GM19043 (cell line): ENCODE results near the gene THBS1.

Source experiments
- ATAC-seq: cut with Tn5 transposase; IDR thresholded peaks from one replicate; pipeline ENCODE4 v1.9.1; 2021; ENCODE audit warnings: low read depth; ENCODE audit not compliant: unreplicated experiment

THBS1 gene

DNA sequence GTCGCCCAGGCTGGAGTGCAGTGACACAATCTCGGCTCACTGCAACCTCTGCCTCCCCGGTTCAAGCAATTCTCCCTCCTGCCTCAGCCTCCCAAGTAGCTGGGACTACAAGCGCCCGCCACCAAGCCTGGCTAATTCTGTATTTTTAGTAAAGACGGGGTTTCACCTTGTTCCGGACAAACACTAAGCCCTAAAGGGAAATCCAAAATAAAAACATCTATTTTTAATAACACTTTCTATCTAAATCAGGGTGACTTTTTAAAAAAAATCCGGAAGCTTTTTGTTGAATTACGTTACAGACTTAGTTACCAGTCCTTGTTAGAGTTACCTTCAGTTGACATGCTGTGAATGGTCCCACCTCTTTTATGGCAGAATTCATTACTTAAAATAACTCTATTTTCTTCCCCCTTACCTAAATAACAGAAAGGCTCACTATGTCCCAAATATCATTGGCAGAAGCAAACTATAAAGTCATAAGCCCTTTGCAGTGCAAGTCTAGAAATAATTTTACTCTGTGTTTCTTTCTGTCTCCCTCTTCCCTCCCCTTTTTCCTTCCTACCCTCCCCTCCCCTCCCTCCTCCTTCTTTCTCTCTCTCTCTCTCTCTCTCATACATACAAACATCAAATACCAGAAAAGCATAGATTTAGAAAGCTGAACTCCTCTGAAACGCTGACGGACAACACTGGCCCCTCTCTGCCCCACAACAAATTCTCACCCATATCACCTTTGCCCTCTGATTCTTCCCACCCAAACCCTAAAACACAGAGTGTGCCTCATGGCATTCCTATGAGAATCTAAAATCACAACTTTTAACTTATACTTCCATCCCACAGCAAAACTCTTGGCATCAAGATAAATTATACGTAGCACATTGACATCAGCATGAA, 18.3 kb downstream of the THBS1 start:
- no peak for ATAC-seq

DNA sequence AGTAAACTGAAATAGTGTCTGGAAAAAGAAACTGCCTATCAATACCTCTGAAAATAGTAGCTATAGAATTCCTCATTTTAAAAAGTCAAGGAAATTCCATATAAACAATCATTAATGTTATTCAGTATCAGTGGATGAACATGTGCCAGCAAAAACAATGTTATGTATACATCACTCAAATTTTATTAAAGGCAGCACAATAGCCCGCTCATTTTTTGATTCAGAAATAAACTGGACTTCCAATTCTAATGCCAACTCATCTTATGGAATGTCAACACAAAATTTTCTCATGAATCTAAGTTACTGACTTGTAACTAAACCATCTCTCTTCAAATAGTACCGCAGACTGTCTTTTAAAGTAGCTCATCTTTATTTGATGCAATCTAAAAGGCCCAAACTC, 19.0 kb downstream of the THBS1 start:
- no peak for ATAC-seq

DNA sequence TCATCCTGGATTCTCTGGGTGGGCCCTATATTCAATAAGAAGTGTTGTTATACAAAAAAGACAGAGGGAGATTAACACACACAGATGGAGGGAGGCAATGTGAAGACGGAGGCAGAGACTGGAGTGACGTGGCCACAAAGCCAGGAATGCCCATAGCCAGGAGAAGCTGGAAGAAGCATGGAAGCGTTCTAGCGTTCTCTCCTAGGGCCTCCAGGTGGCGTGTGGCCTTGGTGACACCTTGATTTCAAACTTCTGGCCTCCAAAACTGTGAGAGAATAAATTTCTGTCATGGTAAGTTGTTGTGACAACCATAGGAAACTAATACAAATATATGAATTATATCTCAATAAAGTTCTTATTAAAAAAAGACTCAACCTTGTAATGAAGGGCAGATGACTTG, 21.3 kb downstream of the THBS1 start:
- no peak for ATAC-seq

DNA sequence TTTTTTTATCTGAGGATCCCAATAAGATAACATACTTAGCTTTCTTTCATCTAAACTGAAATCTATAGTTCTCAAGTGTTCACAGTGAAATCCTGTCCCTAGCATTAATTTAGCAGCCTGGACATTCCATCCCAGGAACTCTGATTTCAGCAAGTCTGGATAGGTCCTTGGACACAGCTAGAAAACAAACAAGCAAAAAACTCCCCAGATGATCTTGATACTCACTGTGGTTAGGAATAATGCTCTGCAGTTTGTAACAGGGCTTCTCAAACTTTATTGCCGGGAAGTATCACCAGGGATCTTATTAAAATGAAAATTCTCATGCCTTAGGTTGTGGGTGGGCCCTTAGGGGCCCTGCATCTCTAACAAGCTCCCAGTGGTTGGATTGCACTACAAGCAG, 24.3 kb downstream of the THBS1 start:
- ATAC-seq, result no peak

DNA sequence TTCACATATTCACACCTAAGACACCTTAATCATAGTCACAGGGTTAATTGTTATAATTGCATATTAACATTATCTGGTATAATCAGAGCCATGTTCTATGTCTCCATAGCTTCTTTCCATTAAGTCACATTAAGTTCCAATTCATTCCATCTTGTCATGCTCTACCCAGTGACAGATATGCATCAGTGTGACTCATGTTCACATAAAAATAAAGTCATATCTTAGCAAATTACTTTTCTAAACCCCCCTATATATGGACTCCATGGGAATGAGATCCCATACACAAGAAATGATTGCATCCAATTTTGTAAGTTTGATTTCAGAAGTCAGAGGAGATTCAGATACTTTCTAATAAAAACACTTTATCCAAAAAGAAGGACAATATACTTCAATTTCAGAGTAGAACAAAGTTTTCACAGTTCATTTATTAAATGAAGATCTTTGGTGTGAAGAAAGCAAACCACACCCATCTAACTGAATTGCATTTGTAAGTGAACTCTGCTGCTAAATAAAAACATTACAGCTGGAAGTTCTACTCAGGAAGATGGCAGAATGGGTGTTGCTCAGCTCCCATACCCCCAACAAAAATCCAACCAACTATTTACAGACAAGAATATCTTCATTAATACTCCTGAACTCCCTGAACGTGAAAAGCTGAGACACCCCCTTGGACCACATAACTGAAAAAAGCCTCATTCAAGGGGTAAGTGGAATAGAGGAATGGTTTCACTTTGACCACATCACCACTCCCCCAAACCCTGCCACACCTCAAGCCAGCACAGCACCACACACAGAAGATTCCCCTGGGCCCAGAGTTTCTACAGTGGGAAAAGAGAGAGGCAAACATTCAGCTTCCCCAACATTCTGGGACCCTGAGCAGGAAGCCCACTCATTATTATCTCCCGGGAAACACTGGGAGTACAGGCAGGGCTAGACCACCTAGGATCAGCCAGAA, 27.6 kb downstream of the THBS1 start:
- no peak for ATAC-seq

DNA sequence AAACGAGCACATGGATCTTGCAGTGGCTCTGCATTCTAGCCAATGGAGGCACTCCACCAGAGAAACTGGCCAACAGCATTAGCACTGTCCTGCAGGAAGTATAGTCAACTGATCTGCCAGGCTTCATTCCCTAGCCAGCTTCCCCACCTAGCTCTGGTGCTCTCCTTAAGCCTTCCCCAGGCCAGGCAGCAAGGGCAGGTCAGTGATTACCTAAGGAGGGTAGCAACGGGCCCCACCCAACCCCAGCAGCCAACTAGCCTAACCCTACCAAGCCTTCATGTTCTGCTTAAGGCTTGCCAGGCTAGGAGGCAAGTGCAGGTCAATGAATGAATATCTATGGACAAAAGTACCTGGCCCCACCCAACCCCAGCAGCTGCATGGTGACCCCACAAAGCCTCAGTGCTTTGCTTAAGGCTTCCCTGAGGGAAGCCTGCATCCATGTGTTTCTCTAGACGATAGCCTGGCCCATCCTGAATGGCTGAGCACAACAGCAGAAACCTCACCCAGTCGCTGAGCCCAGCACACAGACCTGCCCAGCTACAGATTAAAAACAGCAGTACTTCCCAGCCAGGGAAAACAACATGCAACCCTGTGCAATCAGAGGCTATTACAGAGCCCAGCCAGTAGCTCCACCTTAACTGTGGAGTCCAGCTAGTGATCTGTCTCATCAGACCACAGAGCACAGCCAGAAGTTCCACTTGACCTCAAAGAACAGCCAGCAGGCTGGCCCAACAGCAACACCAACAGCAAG, 28.5 kb downstream of the THBS1 start:
- ATAC-seq, result no peak

DNA sequence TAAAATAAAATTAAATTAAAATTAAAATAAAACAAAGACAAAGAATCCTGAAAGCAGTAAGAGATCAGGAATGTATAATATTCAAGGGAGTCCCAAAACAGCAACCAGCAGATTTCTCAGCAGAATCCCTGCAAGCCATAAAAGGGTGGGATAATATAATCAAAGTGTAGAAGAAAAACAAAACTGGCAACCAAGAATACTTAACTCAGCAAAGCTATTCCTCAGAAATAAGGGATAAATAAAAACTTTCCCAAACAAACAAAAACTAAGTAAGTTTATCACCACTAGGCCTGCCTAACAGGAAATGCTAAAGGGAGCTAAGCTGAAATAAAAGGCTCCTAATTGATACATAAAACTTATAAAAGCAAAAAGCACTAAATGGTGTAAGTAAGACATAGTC, 29.8 kb downstream of the THBS1 start:
- ATAC-seq, result no peak

DNA sequence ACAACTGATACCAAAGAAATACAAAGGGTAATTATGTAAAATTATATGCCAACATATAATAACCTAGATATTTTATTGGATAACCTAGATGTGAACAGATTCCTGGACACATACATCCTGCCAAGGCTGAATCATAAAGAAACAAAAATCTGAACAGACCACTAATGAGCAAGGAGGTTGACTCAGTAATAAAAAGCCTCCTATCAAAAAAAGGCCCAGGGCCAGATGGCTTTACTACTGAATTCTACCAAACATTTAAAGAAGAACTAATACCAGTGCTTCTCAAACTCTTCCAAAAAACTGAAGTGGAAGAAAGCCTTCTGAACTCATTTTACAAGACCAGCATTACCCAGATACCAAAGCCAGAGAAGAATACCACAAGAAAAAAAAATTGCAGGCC, 32.4 kb downstream of the THBS1 start:
- ATAC-seq, result no peak

DNA sequence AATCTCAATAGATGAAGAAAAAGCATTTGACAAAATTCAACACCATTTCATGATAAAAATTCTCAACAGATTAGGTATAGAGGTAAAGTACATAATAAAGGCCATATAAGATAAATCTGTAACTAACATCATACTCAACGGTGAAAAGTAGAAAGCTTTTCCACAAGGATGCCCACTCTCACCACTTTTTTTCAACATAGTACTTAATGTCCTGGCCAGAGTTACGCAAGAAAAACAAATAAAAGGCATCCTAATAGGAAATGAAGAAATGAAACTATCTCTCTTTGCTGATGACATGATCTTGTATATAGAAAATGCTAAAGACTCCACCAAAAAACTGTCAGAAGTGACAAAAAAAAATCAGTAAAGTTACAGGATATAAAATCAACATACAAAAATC, 33.0 kb downstream of the THBS1 start:
- ATAC-seq, result no peak

DNA sequence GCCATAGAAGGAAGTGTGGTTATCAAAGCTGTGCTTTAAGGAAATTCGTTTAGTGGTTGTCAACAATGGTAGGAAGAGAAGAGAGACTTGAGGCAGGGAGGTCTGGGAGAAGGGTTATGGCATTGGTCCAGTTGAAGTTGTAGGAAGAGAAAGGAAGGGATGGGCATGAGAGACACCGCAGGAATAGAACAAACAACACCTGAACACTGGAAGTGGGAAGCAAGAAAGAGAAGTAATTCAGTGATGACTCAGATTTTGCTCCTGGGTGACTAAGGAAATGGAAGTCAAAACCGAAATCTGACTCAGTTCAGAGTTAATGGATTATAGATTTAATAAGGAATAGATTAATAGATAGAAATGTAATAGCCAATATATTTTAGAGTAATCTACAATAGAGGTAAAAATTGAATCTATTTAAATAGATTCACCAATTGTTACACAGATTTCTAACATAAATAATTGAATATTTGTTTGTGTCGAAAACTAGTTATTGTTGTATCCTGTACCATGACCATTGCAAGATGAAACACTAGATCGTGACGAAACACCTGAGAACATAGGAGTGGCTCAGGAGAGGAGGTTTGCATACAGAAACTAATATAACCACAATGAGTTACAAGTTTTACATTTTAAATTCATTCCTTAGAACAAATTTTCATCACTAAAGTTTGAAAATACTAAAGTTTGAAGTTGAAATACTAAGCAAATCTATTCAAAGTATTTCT, 36.0 kb downstream of the THBS1 start:
- no peak for ATAC-seq

DNA sequence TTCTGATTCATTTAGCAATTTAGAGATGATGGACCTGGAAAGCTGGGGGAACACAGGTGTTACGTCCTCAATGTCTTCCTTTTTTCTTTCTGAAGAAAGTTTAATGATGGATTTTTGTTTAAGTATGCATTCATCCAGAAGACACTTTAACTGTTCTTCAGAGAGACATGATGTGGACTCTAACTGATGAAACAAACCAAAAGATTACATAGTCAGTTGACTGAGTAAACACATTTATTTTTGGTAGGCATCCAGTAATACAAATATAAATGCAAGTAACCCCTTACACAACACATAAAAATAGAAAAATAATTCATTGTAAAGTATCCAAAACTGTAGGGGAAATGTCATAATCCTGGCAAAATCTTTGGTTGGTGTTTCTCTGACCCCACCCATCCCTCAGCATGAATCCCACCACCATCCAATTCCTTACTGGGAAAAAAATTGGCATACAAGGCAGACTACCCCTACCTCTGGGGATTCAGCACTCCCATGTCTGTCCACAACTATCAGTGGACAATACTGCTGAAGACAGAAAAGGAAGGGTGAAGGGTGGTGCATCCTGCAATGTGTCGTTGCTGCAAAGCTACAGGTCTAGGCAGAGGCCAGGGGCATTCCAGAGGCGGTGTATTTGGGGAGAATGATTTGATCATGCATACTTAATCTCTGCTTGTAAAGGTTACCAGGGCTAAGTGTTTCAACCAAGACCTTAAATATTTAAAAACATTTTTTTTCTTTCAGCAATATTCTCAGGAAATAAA, 37.4 kb downstream of the THBS1 start:
- ATAC-seq, result no peak

DNA sequence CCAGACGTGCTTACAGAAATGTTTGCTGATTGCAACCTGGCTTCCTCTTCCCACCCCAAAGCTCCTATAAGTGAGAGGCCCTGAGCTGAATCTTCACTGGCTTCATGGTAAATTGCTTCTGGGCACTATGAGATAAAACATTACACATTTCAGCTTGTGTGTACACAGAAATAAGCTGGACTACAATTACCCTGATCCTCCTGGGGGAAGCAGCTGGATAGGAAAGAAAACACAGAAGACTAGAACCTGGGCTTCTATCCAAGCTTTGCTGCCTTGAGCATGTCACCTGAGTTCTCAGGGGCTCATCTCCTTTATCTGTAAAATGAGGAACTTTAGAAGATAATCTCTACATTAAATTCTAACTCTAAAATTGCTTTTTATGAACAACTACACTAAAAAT, 40.3 kb downstream of the THBS1 start:
- no peak for ATAC-seq

DNA sequence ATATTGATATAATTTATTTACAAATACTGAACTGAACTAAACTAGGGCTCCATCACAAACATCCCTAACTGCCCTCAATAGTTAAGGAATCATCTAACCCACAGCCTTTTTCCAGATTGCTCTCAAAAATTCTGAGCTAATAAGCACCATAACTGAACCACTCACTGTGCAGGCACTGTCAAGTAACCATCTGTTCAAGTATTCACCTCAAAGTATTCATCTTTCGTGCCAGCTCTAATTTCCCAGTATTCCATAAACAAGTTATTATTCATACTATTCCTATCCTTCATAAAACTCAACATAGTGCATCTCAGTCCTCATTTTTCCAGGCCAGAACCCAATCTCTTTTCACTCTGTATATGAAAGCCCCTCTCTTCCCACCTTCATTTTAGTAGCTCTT, 41.1 kb downstream of the THBS1 start:
- no peak for ATAC-seq

DNA sequence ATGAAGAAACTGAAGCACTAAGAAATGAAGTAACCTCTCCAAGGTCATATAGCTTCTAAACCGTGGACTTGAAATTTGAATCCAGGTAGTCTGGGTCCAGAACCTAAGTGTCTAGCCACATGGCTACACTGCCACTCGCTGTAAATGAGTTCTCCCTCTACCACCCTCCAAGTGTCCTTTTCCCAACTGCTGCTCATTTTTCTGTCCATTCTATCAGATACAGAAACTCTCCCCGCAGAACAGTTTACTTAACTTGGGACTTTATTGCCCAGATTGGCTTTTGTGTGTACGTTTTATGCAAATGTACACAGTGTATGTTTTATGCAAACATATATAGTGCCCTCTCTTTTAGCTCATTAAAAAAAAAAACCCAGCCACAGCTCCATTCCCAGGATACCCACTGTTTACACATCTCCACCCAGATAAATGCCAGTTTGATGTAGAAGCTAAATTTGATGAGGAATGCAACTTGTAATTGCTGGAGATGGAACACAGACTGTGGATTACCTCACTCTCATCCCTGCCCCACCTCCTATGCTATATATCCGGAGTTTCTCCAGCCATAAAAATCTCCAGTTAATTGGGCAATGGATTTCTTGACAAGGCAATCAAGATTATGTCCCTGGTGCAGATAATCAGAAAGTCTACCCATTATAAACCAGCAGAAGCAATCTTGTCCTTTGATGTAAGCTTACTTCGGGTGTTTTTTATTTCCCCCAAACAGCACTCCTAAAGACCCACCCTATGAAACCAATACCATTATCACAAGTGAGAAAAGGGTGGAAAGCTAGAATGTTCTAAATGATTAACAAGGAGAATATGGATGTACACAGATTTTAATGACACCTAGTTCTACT, 42.0 kb downstream of the THBS1 start:
- peak; percentile 1 for ATAC-seq

DNA sequence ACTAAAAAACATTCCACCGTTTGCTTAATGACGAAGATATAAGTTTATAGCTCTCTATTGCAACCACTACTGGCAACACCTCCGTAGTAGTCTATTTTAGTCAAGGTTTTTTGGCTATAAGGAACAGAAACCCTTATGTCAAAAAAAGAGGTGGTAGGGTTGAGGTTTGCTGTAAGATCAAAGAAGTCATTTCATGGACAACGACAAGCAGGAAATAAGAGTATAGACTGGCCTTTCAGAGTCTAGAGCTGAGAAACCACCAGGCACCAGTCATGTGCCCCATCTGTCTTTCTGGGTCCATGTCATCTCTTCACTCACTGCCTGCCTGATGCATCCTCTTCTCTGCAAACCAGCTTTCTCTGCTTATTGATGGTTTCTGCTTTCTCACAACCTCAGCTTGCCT, 42.7 kb downstream of the THBS1 start:
- ATAC-seq, result peak; percentile 91

DNA sequence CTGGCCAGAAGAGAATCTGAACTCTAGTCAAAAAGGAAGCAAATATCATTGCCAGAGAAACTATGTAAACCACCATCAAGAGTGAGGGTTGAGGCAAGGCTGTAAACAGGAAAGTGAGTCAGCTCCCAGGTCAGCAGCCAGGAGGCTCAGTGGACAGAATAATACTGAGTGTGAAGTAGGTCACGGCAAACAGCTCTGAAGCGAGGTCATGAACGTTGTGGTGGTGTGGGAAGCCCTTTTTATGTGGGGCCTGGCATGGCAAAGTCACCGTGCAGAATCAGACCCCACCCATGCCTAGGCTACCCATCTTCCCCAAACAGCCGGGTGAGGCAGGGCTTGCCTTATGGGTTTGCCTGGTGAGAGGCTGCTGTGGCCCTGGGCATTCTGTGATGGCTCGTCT, 43.9 kb downstream of the THBS1 start:
- no peak for ATAC-seq

DNA sequence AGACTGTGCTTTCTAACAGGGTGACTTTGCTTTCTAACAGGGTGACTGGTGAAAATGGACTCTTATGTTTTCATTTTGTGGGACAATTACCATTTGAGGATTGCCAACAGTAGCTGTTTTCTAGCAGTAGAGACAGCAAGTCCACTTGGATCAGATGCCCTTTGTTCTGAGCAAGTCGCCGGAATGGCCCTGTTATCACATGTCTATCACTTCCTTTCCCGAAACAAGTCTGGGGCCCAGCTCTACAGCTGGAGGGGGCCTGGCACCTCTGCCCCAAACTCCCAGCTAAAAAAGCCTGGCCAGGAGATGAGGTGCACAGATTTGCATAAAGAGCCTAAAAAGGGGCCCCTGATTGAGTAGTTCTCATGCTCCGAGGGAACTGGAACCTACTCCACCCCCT, 44.6 kb downstream of the THBS1 start:
- no peak for ATAC-seq

DNA sequence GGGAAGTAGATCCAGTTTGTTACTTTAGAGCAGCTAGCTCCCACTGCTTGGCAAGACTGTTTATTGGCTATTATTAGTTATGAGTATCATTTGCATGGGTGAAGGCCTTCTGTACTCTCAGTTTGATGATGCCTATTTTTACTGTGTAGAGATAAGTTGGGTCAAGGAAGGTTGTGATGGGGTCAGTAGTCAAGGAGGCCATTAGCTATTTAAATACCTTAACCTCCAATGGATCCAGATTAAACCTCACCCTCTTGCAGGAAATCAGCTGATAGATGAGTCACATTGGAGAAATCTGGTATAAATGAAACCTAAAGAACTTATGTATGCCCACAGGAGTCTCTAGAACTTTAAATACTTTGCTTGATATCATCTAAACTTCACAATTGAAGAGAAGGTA, 45.0 kb downstream of the THBS1 start:
- ATAC-seq, result no peak
